GM18870 (cell line): ENCODE data around the gene OPN1SW.

ENCODE experiments used
- ATAC-seq: cut with Tn5 transposase; IDR thresholded peaks from one replicate; pipeline ENCODE4 v1.9.1; 2021; ENCODE audit warnings: moderate library complexity; ENCODE audit not compliant: unreplicated experiment

OPN1SW gene

GRCh38 chr7:128735436-128735835 is 40.2 kb downstream of the OPN1SW start:
- no peak for ATAC-seq

- no peak for ATAC-seq
Observed at GRCh38 chr7:128734890-128735289, 40.7 kb downstream of the OPN1SW start.

GRCh38 chr7:128733278-128733645 is 42.3 kb downstream of the OPN1SW start:
- no peak for ATAC-seq

GRCh38 chr7:128732521-128733277 is 42.9 kb downstream of the OPN1SW start:
- ATAC-seq: no peak

GRCh38 chr7:128731184-128731583 is 44.4 kb downstream of the OPN1SW start:
- no peak for ATAC-seq

- ATAC-seq: no peak
Observed at GRCh38 chr7:128729494-128729893, 46.1 kb downstream of the OPN1SW start.

GRCh38 chr7:128728598-128728997 is 47.0 kb downstream of the OPN1SW start:
- ATAC-seq: no peak

- ATAC-seq: no peak
Observed at GRCh38 chr7:128727239-128727638, 48.4 kb downstream of the OPN1SW start.

GRCh38 chr7:128726737-128727072 is 48.9 kb downstream of the OPN1SW start:
- no peak for ATAC-seq

- no peak for ATAC-seq
Observed at GRCh38 chr7:128726059-128726736, 49.4 kb downstream of the OPN1SW start.

GRCh38 chr7:128725531-128725930 is 50.1 kb downstream of the OPN1SW start:
- no peak for ATAC-seq

- ATAC-seq: no peak
Observed at GRCh38 chr7:128724743-128725142, 50.9 kb downstream of the OPN1SW start.
